ENCODE measurements around the gene RARRES1. TPM values are rescaled to one million over a fixed set of nuclear protein-coding genes. Genes with fewer than 3 reads are reported as not detected.
A peak's percentile ranks its signal among the peaks of the same experiment; 100 is the strongest.

Gene RARRES1
- total RNA-seq, 1 donor from 2014 or later = 65.8 TPM

- Histone ChIP-seq H3K4me3 (no peak overlapping the region), H3K36me3 (no peaks in the 10 kb centered on the region), H3K9me3 (no peaks in the 10 kb centered on the region), H3K27ac (no peak overlapping the region), H3K27me3 (ENCODE audit: low read depth) (no peaks in the 10 kb centered on the region), H3K4me1 (peaks cover 7% of the 10 kb centered on the region)
- intact Hi-C loops (cut with DNase I) = no loop called here
- ATAC-seq = no peak
- no peak for TF ChIP-seq CTCF (IDR thresholded peaks at IDR 0.05)
- no peak for DNase-seq
These were observed 30.4 kb upstream of the RARRES1 start for GRCh38 chr3:158762701-158763100.

- intact Hi-C loops (cut with DNase I) = no loop called here
- DNase-seq (no peak), ATAC-seq (no peak)
- Histone ChIP-seq H3K27ac (no peak overlapping the region), H3K36me3 (no peaks in the 10 kb centered on the region), H3K4me3 (no peak overlapping the region), H3K4me1 (no peaks in the 10 kb centered on the region), H3K27me3 (ENCODE audit: low read depth) (no peaks in the 10 kb centered on the region), H3K9me3 (no peaks in the 10 kb centered on the region)
- TF ChIP-seq CTCF (IDR thresholded peaks at IDR 0.05) = no peak
These were observed 29.1 kb upstream of the RARRES1 start for GRCh38 chr3:158761350-158761749.

- Histone ChIP-seq H3K4me3 (no peak overlapping the region), H3K27me3 (ENCODE audit: low read depth) (no peaks in the 10 kb centered on the region), H3K9me3 (no peaks in the 10 kb centered on the region), H3K36me3 (no peaks in the 10 kb centered on the region), H3K4me1 (peaks cover 8% of the 10 kb centered on the region), H3K27ac (no peak overlapping the region)
- DNase-seq = no peak
- no peak for ATAC-seq
- TF ChIP-seq CTCF (IDR thresholded peaks at IDR 0.05) = no peak
- intact Hi-C loops (cut with DNase I) = no loop called here
These were observed 23.2 kb upstream of the RARRES1 start for GRCh38 chr3:158755421-158755820.

GRCh38 chr3:158753854-158754253 is 21.6 kb upstream of the RARRES1 start:
- H3K27me3 ChIP-seq (ENCODE audit: low read depth) = no peaks in the 10 kb centered on the region
- ATAC-seq = peak; percentile 32 to 71
- peaks cover 8% of the 10 kb centered on the region for H3K4me1 ChIP-seq
- TF ChIP-seq CTCF (IDR thresholded peaks at IDR 0.05) = no peak
- no peaks in the 10 kb centered on the region for H3K36me3 ChIP-seq
- no peak for DNase-seq
- no peak overlapping the region for H3K4me3 ChIP-seq
- no peaks in the 10 kb centered on the region for H3K9me3 ChIP-seq
- H3K27ac ChIP-seq = no peak overlapping the region
- intact Hi-C loops (cut with DNase I) = no loop called here

- intact Hi-C loops (cut with DNase I) = no loop called here
- no peak overlapping the region for H3K27ac ChIP-seq
- no peak for DNase-seq
These were observed 19.1 kb upstream of the RARRES1 start for GRCh38 chr3:158751316-158751715.

More at GRCh38 chr3:158751316-158751715, 19.1 kb upstream of the RARRES1 start:
- Histone ChIP-seq H3K36me3 (peaks cover 6% of the 10 kb centered on the region), H3K9me3 (no peaks in the 10 kb centered on the region), H3K27me3 (ENCODE audit: low read depth) (no peaks in the 10 kb centered on the region), H3K4me3 (no peak overlapping the region), H3K4me1 (peaks cover 28% of the 10 kb centered on the region)
- no peak for TF ChIP-seq CTCF (IDR thresholded peaks at IDR 0.05)
- no peak for ATAC-seq
